CD4-positive, alpha-beta T cell treated with Interleukin-6 for 4 hours (primary cell): ENCODE results near the gene CCDC83.
"Not testable (repeated sequence)": the region's sequence is repeated elsewhere in the genome, so short reads cannot be mapped to it uniquely, and the experiment has no call there.

ENCODE experiments used
- DNase-seq: peaks from one replicate; pipeline ENCODE4 v3.0.0-alpha.2; 2020; ENCODE audit warnings: mixed read lengths

CCDC83 gene

GRCh38 chr11:85889676-85890579 lies 34.7 kb downstream of the CCDC83 start:
- DNase-seq, result no peak

GRCh38 chr11:85893395-85893794 lies 38.2 kb downstream of the CCDC83 start:
- DNase-seq, result no peak

GRCh38 chr11:85896876-85897275 lies 41.7 kb downstream of the CCDC83 start:
- no peak for DNase-seq

- no peak for DNase-seq
These were observed 43.3 kb downstream of the CCDC83 start for GRCh38 chr11:85898456-85898855.

- DNase-seq, result no peak
These were observed 47.2 kb downstream of the CCDC83 start for GRCh38 chr11:85902353-85902752.

- DNase-seq, result no peak
These were observed 48.2 kb downstream of the CCDC83 start for GRCh38 chr11:85903406-85903805.

- no peak for DNase-seq
These were observed 48.6 kb downstream of the CCDC83 start for GRCh38 chr11:85903811-85904210.

GRCh38 chr11:85912414-85912813 lies 57.2 kb downstream of the CCDC83 start:
- DNase-seq, result no peak

- no peak for DNase-seq
These were observed 58.3 kb downstream of the CCDC83 start for GRCh38 chr11:85913513-85913912.

- DNase-seq, result no peak
These were observed 59.2 kb downstream of the CCDC83 start for GRCh38 chr11:85914425-85914824.

- no peak for DNase-seq
These were observed 64.0 kb downstream of the CCDC83 start for GRCh38 chr11:85918910-85919794.

GRCh38 chr11:85922367-85922766 lies 67.2 kb downstream of the CCDC83 start:
- no peak for DNase-seq

- no peak for DNase-seq
These were observed 68.3 kb downstream of the CCDC83 start for GRCh38 chr11:85923455-85923854.

GRCh38 chr11:85926653-85927214 lies 71.6 kb downstream of the CCDC83 start:
- not testable (repeated sequence) for DNase-seq

- DNase-seq, result no peak
These were observed 75.7 kb downstream of the CCDC83 start for GRCh38 chr11:85930879-85931366.

- DNase-seq, result no peak
These were observed 79.5 kb downstream of the CCDC83 start for GRCh38 chr11:85934596-85935169.

- no peak for DNase-seq
These were observed 80.6 kb downstream of the CCDC83 start for GRCh38 chr11:85935751-85936150.

- DNase-seq, result no peak
These were observed 82.7 kb downstream of the CCDC83 start for GRCh38 chr11:85937835-85938234.

GRCh38 chr11:85939099-85940015 lies 84.2 kb downstream of the CCDC83 start:
- no peak for DNase-seq

GRCh38 chr11:85941380-85941973 lies 86.3 kb downstream of the CCDC83 start:
- DNase-seq, result peak; percentile 14

- no peak for DNase-seq
These were observed 90.1 kb downstream of the CCDC83 start for GRCh38 chr11:85945296-85945695.
